Suprapubic skin (tissue), 4 donors: Measurements from ENCODE around the gene CRNKL1. TPM values are rescaled to one million over a fixed set of nuclear protein-coding genes. Genes with fewer than 3 reads are reported as not detected.
A peak's percentile ranks its signal among the peaks of the same experiment; 100 is the strongest.

Source experiments
- DNase-seq, 2 donors: peaks; one replicate each; pipeline ENCODE4 v3.0.0-alpha.2; 2019; ENCODE audit warnings: low spot score in 2 of 2
- H3K27ac ChIP-seq: fragments of 200-600 bp; sonication (generic); one replicate; pipeline ENCODE4 v1.5.1; 2019
- H3K27me3 ChIP-seq: fragments of 200-600 bp; sonication (generic); one replicate; pipeline ENCODE4 v1.5.1; 2019
- H3K36me3 ChIP-seq: fragments of 200-600 bp; sonication (generic); one replicate; pipeline ENCODE4 v1.5.1; 2019
- H3K4me1 ChIP-seq: fragments of 200-600 bp; sonication (generic); one replicate; pipeline ENCODE4 v1.5.1; 2019
- H3K4me3 ChIP-seq: fragments of 200-600 bp; sonication (generic); one replicate; pipeline ENCODE4 v1.5.1; 2019; ENCODE audit warnings: mild to moderate bottlenecking
- H3K9me3 ChIP-seq: fragments of 200-600 bp; sonication (generic); one replicate; pipeline ENCODE4 v1.5.1; 2019
- CTCF ChIP-seq, 2 donors: fragments of 200-600 bp in 1 of 2; fragments of 450-650 bp in 1 of 2; sonication (generic) in 1 of 2; IDR thresholded peaks; one replicate each; pipeline ENCODE4 v1.5.1; 2016 to 2019; ENCODE audit warnings: antibody characterized with exemption in 2 of 2, mild to moderate bottlenecking in 1 of 2, moderate library complexity in 1 of 2
- EP300 ChIP-seq: sonication (generic); formaldehyde crosslinking; IDR thresholded peaks from one replicate; pipeline ENCODE4 v1.6.1; 2017; ENCODE audit warnings: antibody characterized with exemption
- POLR2A ChIP-seq, 2 donors: fragments of 450-650 bp; IDR thresholded peaks; one replicate each; pipeline ENCODE4 v1.6.1; 2017; ENCODE audit warnings: antibody characterized with exemption in 2 of 2, mild to moderate bottlenecking in 2 of 2, moderate library complexity in 2 of 2
- POLR2AphosphoS5 ChIP-seq, 3 donors: sonication (generic); formaldehyde crosslinking; IDR thresholded peaks; one replicate each; pipeline ENCODE4 v1.6.1; 2017; ENCODE audit warnings: antibody characterized with exemption in 3 of 3
- WGBS: methylation state at CpG from one replicate; pipeline ENCODE4 v1.1.5; 2018; 5-methylcytosine and 5-hydroxymethylcytosine counted together
- total RNA-seq, 4 donors: library from RNA; depleted of rRNA; stranded (reverse); fragments of >200 nt; gene quantifications; one replicate each; pipeline ENCODE4 v1.1.0, GENCODE V29; 2016

CRNKL1 gene
- total RNA-seq, 4 donors from 2014 or later, result 13.6 to 19.4 (median 16.7) TPM

- H3K36me3 ChIP-seq, result peaks cover 34% of the 10 kb centered on the region
- no peak for DNase-seq
Observed at GRCh38 chr20:19993958-19994669, 58.2 kb downstream of the CRNKL1 start.

GRCh38 chr20:19992996-19993908 lies 59.0 kb downstream of the CRNKL1 start:
- Histone ChIP-seq H3K27me3 (no peaks in the 10 kb centered on the region), H3K36me3 (peaks cover 25% of the 10 kb centered on the region), H3K4me3 (no peak overlapping the region), H3K27ac (peak overlapping the region; percentile 83), H3K9me3 (no peaks in the 10 kb centered on the region), H3K4me1 (peaks cover 70% of the 10 kb centered on the region)
- 18% methylated on average over 14 of the region's 14 CpGs for WGBS
- no peak for TF ChIP-seq POLR2A (IDR thresholded peaks at IDR 0.05)
- no peak for TF ChIP-seq EP300
- TF ChIP-seq CTCF (IDR thresholded peaks at IDR 0.05), result no peak
- no peak for DNase-seq

More at GRCh38 chr20:19993958-19994669, 58.2 kb downstream of the CRNKL1 start:
- Histone ChIP-seq H3K4me3 (no peak overlapping the region), H3K27ac (peak overlapping the region; percentile 83), H3K9me3 (no peaks in the 10 kb centered on the region), H3K27me3 (no peaks in the 10 kb centered on the region), H3K4me1 (peaks cover 64% of the 10 kb centered on the region)
- TF ChIP-seq EP300 (no peak), CTCF (IDR thresholded peaks at IDR 0.05) (no peak), POLR2AphosphoS5 (IDR thresholded peaks at IDR 0.05) (no peak), POLR2A (IDR thresholded peaks at IDR 0.05) (no peak)
- WGBS, result 50% methylated on average over 11 of the region's 12 CpGs

- Histone ChIP-seq H3K27ac (no peak overlapping the region), H3K4me3 (no peak overlapping the region), H3K9me3 (no peaks in the 10 kb centered on the region), H3K36me3 (peaks cover 11% of the 10 kb centered on the region), H3K27me3 (no peaks in the 10 kb centered on the region), H3K4me1 (peaks cover 73% of the 10 kb centered on the region)
- 66% methylated on average over 2 of the region's 2 CpGs for WGBS
- DNase-seq, result no peak
- TF ChIP-seq CTCF (IDR thresholded peaks at IDR 0.05), result no peak
- TF ChIP-seq POLR2AphosphoS5 (IDR thresholded peaks at IDR 0.05), result no peak
- no peak for TF ChIP-seq EP300
- no peak for TF ChIP-seq POLR2A (IDR thresholded peaks at IDR 0.05)
Observed at GRCh38 chr20:19991854-19992253, 60.4 kb downstream of the CRNKL1 start.

GRCh38 chr20:19991308-19991707 lies 61.0 kb downstream of the CRNKL1 start:
- Histone ChIP-seq H3K27me3 (no peaks in the 10 kb centered on the region), H3K4me1 (peaks cover 73% of the 10 kb centered on the region), H3K27ac (no peak overlapping the region), H3K4me3 (no peak overlapping the region), H3K36me3 (peaks cover 7% of the 10 kb centered on the region), H3K9me3 (no peaks in the 10 kb centered on the region)
- DNase-seq, result no peak
- 24% methylated on average over 1 of the region's 1 CpG for WGBS
- TF ChIP-seq EP300 (no peak), POLR2A (IDR thresholded peaks at IDR 0.05) (no peak), POLR2AphosphoS5 (IDR thresholded peaks at IDR 0.05) (no peak), CTCF (IDR thresholded peaks at IDR 0.05) (no peak)

- no peak overlapping the region for H3K27ac ChIP-seq
- H3K9me3 ChIP-seq, result no peaks in the 10 kb centered on the region
- no peak for TF ChIP-seq POLR2AphosphoS5 (IDR thresholded peaks at IDR 0.05)
- TF ChIP-seq POLR2A (IDR thresholded peaks at IDR 0.05), result no peak
- TF ChIP-seq CTCF (IDR thresholded peaks at IDR 0.05), result no peak
- no peak for TF ChIP-seq EP300
- 70% methylated on average over 5 of the region's 5 CpGs for WGBS
- peaks cover 7% of the 10 kb centered on the region for H3K36me3 ChIP-seq
- H3K4me1 ChIP-seq, result peaks cover 77% of the 10 kb centered on the region
- H3K27me3 ChIP-seq, result no peaks in the 10 kb centered on the region
- DNase-seq, result no peak
- no peak overlapping the region for H3K4me3 ChIP-seq
Observed at GRCh38 chr20:19990850-19991249, 61.4 kb downstream of the CRNKL1 start.
